GM20000 (cell line): ENCODE measurements around the gene TSPAN18.

ENCODE experiments used
- DNase-seq: peaks from one replicate; pipeline ENCODE4 v3.0.0; 2012; ENCODE audit warnings: low spot score
- TF ChIP-seq, protein P1 (sequence below): IDR thresholded peaks from 2 replicates; pipeline ENCODE4 v1.5.1; 2012; ENCODE audit warnings: mild to moderate bottlenecking, control low read depth; ENCODE audit errors: extremely low read depth, missing control alignments

Gene TSPAN18

DNA sequence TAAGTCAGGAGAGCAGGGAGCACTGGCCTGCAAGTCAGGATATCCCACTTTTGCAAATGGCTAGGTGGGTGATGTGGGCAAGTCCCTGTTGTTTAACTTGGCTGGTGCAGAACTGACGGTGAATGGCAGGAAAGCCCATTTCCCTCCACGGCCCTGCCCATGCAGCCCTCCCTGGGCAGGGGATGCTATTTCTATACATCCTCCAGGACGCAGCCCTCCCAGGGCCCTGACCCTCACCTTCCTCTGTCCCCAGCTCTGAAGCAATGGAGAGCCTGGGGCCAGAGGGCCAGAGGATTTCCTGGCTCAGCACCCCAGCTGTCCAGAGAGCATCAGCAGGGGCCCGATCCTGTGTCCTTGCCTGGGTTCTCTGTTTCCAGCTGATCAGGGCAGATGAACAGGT is 91.3 kb downstream of the TSPAN18 start:
- DNase-seq = no peak
- TF ChIP-seq, protein P1, sequence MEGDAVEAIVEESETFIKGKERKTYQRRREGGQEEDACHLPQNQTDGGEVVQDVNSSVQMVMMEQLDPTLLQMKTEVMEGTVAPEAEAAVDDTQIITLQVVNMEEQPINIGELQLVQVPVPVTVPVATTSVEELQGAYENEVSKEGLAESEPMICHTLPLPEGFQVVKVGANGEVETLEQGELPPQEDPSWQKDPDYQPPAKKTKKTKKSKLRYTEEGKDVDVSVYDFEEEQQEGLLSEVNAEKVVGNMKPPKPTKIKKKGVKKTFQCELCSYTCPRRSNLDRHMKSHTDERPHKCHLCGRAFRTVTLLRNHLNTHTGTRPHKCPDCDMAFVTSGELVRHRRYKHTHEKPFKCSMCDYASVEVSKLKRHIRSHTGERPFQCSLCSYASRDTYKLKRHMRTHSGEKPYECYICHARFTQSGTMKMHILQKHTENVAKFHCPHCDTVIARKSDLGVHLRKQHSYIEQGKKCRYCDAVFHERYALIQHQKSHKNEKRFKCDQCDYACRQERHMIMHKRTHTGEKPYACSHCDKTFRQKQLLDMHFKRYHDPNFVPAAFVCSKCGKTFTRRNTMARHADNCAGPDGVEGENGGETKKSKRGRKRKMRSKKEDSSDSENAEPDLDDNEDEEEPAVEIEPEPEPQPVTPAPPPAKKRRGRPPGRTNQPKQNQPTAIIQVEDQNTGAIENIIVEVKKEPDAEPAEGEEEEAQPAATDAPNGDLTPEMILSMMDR = no peak

DNA sequence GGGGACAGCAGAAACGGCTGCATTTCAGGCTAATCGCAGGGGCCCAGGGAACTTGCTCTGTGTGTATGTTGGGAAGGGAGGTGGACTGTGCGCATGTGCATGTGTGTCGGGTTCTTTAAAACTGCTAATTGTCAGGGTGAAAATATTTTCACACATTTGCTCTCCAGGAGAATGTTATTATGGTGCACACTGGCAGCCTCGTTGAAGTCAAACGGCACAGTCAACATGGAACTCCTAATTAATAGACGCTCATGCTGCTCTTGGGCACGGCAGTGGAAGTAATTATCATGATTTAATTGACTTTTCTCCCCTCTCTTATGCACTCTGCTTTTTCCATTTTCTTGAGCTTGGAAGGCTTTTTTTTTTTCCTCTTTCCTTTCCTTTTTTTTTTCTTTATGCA is 92.6 kb downstream of the TSPAN18 start:
- TF ChIP-seq, protein P1 = no peak
- DNase-seq = no peak

DNA sequence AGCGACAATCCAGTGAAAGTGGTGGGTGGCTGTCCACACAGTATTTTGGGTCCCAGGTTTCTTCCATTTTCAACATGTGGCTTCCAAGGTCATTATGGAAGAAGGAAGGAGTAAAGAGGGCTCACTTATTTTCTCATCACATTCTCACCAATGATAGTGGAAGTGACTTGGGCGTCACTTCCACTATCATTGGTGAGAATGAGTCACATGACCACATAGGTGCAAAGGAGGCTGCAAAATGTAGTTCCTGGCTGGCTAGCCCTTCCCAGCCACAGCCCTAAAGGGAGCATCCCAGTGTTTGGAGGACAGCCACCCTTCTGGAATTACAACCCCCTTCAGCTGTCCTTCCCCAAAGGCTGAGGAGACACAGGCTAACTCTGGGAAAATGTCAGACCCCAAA is 95.6 kb downstream of the TSPAN18 start:
- no peak for DNase-seq
- TF ChIP-seq, protein P1 = no peak

DNA sequence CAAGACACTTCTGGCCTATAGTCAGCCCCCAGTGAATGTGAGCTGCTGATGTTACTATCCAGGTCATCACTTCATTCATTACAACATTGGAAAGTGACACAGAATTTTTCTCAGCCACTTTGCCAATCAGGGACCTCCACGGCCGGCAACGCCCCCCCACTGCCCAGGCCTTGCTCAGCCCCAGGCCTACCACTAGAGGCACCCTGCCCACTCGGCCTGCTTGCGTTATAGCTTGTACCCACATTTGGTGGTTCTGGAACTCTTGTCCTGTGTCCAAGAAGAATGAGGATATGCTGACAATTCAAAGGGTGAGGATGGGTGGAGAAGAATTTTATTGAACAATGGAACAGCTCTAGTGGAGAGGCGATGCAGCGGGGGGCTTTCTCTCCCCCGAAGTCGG is 96.2 kb downstream of the TSPAN18 start:
- no peak for DNase-seq
- TF ChIP-seq, protein P1 = no peak

DNA sequence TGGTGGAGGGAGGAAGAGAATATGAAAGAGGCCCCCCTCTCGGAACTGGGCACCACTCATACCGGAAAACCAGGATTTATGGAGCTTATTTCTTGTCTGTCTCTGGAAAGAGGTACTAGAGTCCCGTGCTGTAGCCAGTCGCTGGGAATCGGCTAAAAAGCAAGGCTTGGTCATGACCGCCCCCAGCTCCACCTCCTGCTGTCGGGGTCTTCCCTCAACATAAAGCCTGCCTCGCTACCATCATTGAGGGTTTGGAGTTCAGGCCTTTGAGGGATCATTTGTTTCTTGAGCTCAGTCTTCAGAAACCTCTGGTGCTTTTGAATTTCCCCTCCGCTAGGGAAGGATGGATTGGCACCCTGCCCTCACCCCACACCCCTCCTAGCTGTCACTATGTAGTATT is 97.1 kb downstream of the TSPAN18 start:
- TF ChIP-seq, protein P1 = no peak
- no peak for DNase-seq

DNA sequence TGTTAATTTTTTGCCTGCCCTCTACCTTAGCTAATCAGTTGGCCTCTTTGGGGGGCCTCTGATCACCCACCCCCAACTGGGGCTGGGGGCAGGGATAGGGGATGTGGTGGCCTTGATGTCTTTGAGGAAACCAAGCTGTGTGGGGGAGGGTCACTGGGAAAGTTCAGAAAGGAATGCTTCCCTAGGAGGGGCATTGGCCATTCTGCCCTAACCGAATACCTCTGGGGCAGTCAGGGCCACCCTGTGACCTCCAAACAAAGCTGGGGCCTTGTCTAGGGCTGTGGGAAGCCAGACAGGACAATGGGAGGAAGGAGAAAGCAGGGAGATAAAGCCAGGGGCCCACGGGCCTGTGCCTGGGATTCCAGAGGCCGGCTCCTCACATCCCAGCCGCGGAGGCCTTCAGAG is 97.5 kb downstream of the TSPAN18 start:
- DNase-seq = no peak
- TF ChIP-seq, protein P1 = no peak

DNA sequence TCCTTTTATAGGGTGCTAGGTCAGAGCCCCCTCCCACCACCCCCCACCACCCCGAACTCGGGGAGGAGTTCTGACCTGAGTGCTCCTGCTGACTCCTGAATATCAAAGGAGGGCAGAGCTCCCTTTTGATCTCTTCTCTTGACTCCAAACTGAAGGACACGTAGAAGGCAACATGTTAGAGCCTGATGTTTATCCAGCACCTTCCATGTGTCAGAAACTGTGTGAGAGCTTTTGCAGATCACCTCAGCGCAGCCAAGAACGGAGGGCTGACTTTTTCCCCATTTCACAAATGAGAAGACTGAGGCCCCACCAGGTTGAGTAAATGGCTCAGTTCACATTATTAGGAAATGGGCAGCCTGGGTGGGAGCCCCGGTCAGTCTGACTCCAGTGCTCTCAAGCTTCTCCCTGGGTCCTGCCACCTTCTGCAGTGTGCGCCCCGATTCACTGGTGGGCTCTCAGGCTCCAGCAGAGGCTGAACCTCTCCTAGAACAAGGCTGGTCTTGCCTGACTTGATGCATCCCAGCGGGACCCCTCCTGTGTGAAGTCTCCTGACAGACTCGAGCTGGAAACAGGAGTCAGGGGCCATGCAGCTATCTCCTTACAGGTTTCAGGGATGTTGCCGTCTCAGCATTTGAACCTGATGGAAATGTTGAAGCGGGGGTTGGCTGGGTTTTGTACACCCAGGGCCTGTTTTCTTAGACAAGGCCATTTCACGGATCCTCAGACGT is 98.5 kb downstream of the TSPAN18 start:
- TF ChIP-seq, protein P1 = no peak
- DNase-seq = no peak
